B cell (primary cell): Measurements from ENCODE around the gene MAD1L1. TPM values are rescaled to one million over a fixed set of nuclear protein-coding genes. Genes with fewer than 3 reads are reported as not detected.

Experiments
- ATAC-seq: fragments of 200-7000 bp; cut with Tn5 transposase; one replicate; pipeline ENCODE4 v1.10.0; 2021; ENCODE audit warnings: low read depth, mild to moderate bottlenecking, moderate number of reproducible peaks, moderate library complexity
- CTCF ChIA-PET: fragments of 350-600 bp; sonication (Branson Sonifier 250); formaldehyde crosslinking; loops from one replicate; lab custom pipeline; 2021; ENCODE audit warnings: antibody characterized with exemption, inconsistent platforms; lab: Charles Lee
- POLR2A ChIA-PET: fragments of 350-600 bp; sonication (Branson Sonifier 250); formaldehyde crosslinking; loops from one replicate; lab custom pipeline; 2021; ENCODE audit warnings: antibody characterized with exemption; lab: Charles Lee
- DNase-seq: peaks from one replicate; pipeline ENCODE4 v3.0.0; 2013
- H2AFZ ChIP-seq: 2 replicates; pipeline ENCODE4 v1.6.1; 2012; ENCODE audit warnings: mild to moderate bottlenecking, low read depth, low read length; ENCODE audit not compliant: insufficient read depth, poor library complexity, severe bottlenecking
- H3K27ac ChIP-seq, 2 donors: 1 replicate in 1 of 2; 2 replicates in 1 of 2; pipeline ENCODE4 v1.5.1; 2012 to 2013; ENCODE audit warnings: low read length in 2 of 2, mild to moderate bottlenecking in 2 of 2, moderate library complexity in 1 of 2
- H3K27me3 ChIP-seq, 4 experiments: fragments of 200-600 bp in 1 of 4; sonication (generic) in 1 of 4; replicated peaks in 1 of 4; 1 replicate in 2 of 4; 2 replicates in 2 of 4; pipeline versions ENCODE4 v1.6.1 to v1.7.0; 2013 to 2016; ENCODE audit warnings: low read length in 3 of 4, mild to moderate bottlenecking in 2 of 4, mixed read lengths in 1 of 4, moderate library complexity in 1 of 4; ENCODE audit not compliant: insufficient read depth in 4 of 4, control insufficient read depth in 3 of 4; ENCODE audit errors: control extremely low read depth in 1 of 4
- H3K36me3 ChIP-seq, 2 experiments: replicated peaks in 1 of 2; 1 replicate in 1 of 2; 2 replicates in 1 of 2; pipeline versions ENCODE4 v1.6.1 to v1.7.1; 2013; ENCODE audit warnings: low read length in 1 of 2; ENCODE audit not compliant: insufficient read depth in 2 of 2, control insufficient read depth in 1 of 2; ENCODE audit errors: control extremely low read depth in 1 of 2, extremely low read depth in 1 of 2
- H3K4me1 ChIP-seq, 2 donors: fragments of 200-600 bp in 1 of 2; sonication (generic) in 1 of 2; 1 replicate in 1 of 2; 2 replicates in 1 of 2; pipeline versions ENCODE4 v1.5.1 to v1.6.1; 2013 to 2017; ENCODE audit warnings: low read length in 2 of 2; ENCODE audit not compliant: control insufficient read depth in 2 of 2, insufficient read depth in 2 of 2
- H3K4me2 ChIP-seq: replicated peaks from 2 replicates; pipeline ENCODE3; 2012; ENCODE audit warnings: mild to moderate bottlenecking, low read depth, low read length; ENCODE audit not compliant: poor library complexity, severe bottlenecking
- H3K4me3 ChIP-seq, 5 experiments: fragments of 200-600 bp in 1 of 5; sonication (generic) in 1 of 5; 1 replicate in 3 of 5; 2 replicates in 2 of 5; pipeline versions ENCODE4 v1.5.1 to v1.7.0; 2011 to 2016; ENCODE audit warnings: low read length in 4 of 5, mild to moderate bottlenecking in 4 of 5, low read depth in 2 of 5, control low read depth in 1 of 5, moderate library complexity in 1 of 5; ENCODE audit not compliant: insufficient read depth in 1 of 5; ENCODE audit errors: control extremely low read depth in 1 of 5, extremely low read depth in 1 of 5
- H3K79me2 ChIP-seq: fragments of 200-600 bp; sonication (generic); one replicate; pipeline ENCODE4 v1.6.0; 2016; ENCODE audit warnings: low read length; ENCODE audit not compliant: control insufficient read depth, insufficient read depth
- H3K9ac ChIP-seq: fragments of 200-600 bp; sonication (generic); 2 replicates; pipeline ENCODE4 v1.6.1; 2017; ENCODE audit warnings: mild to moderate bottlenecking, low read length, moderate library complexity
- H3K9me3 ChIP-seq, 3 donors: one replicate each; pipeline versions ENCODE4 v1.6.1 to v1.7.1; 2013; ENCODE audit warnings: low read length in 2 of 3; ENCODE audit not compliant: control insufficient read depth in 2 of 3, insufficient read depth in 1 of 3; ENCODE audit errors: control extremely low read depth in 1 of 3
- H4K20me1 ChIP-seq: 2 replicates; pipeline ENCODE4 v1.6.0; 2012; ENCODE audit warnings: mild to moderate bottlenecking, low read length; ENCODE audit not compliant: insufficient read depth, control insufficient read depth, poor library complexity, severe bottlenecking
- H3K27ac Mint-ChIP-seq: one replicate; pipeline ENCODE4 v1.8.0; 2021; ENCODE audit warnings: mixed read lengths
- H3K27me3 Mint-ChIP-seq: one replicate; pipeline ENCODE4 v1.8.0; 2021; ENCODE audit warnings: mixed read lengths
- H3K4me1 Mint-ChIP-seq: one replicate; pipeline ENCODE4 v1.8.0; 2021; ENCODE audit warnings: mixed read lengths
- H3K4me3 Mint-ChIP-seq: one replicate; pipeline ENCODE4 v1.8.0; 2021; ENCODE audit warnings: mixed read lengths
- H3K9me3 Mint-ChIP-seq: one replicate; pipeline ENCODE4 v1.8.0; 2022; ENCODE audit warnings: mixed read lengths; ENCODE audit not compliant: insufficient read depth
- EZH2 ChIP-seq: IDR thresholded peaks from 2 replicates; pipeline ENCODE4 v1.6.1; 2012; ENCODE audit warnings: borderline replicate concordance, low read depth, mild to moderate bottlenecking, moderate library complexity, low read length; ENCODE audit not compliant: insufficient read depth, poor library complexity, severe bottlenecking
- WGBS: methylation state at CpG from one replicate; pipeline ENCODE4 v1.1.5; 2013; ENCODE audit warnings: missing lambda C conversion rate; ENCODE audit not compliant: insufficient coverage; 5-methylcytosine and 5-hydroxymethylcytosine counted together
- intact Hi-C: fragments of 100-400 bp; cut with micrococcal nuclease; formaldehyde crosslinking; loops from one replicate; pipeline ENCODE4 v1.10.0; 2022
- polyA plus RNA-seq: library from polyadenylated mRNA; depleted of rRNA; stranded (reverse); fragments of >200 nt; gene quantifications from 2 replicates; pipeline ENCODE4 v1.2.3, GENCODE V29; 2012
- total RNA-seq, 2 donors: library from RNA; stranded (reverse); fragments of 120-200 nt in 1 of 2; gene quantifications; 1 replicate in 1 of 2; 2 replicates in 1 of 2; pipeline versions ENCODE4 v1.2.3 to v1.2.4, GENCODE V29; 2013 to 2022
- TF ChIP-seq, protein P1 (sequence below): fragments of 200-600 bp; IDR thresholded peaks from one replicate; pipeline ENCODE4 v1.8.0; 2022; ENCODE audit warnings: antibody characterized with exemption, mild to moderate bottlenecking

The MAD1L1 gene
- total and polyA plus RNA-seq, 2 donors (not counting 1 experiment from before 2014, with no cell fraction given), result 86.7 to 110 TPM

DNA sequence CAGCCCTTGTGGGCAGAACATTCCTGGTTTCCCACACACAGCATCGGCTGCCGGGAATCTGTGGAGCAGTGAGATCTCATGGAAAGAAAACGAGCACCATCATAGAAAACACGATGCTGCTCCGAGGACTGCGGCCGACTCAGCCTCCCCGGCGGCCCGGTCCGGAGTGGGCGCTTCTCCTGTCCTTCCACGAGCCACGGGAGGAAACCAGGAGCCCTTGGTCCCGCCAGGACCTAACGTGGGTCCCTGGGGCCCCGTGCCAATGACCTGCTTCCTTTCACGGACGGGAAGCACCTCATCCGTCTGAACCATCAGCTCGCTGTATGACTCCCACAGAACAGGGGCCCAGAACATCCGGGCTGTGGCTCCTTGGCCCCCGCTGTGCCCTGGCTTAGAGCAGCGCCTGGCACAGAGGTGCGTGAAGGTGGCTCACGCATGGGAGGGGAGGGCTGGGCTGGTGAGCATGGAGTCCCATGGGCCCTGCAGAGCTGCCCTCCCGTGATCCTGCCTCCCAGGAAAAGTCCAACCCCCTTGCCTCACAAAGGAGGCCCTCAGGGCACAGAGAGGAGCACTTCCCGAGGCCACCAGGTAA, 280.5 kb downstream of the MAD1L1 start:
- ChIA-PET CTCF (no interaction called here), POLR2A (no interaction called here)
- Mint-ChIP-seq H3K9me3 (no peaks in the 10 kb centered on the region), H3K27me3 (no peaks in the 10 kb centered on the region), H3K27ac (no peak overlapping the region), H3K4me3 (no peak overlapping the region), H3K4me1 (peaks cover 8% of the 10 kb centered on the region)
- DNase-seq (no peak), ATAC-seq (no peak)
- no peak overlapping the region for H3K9ac ChIP-seq
- peaks cover 23% of the 10 kb centered on the region for H3K79me2 ChIP-seq
- 97% methylated on average over 27 of the region's 28 CpGs for WGBS
- H2AFZ ChIP-seq, result no peak overlapping the region
- no peak for TF ChIP-seq EZH2
- TF ChIP-seq, protein P1, sequence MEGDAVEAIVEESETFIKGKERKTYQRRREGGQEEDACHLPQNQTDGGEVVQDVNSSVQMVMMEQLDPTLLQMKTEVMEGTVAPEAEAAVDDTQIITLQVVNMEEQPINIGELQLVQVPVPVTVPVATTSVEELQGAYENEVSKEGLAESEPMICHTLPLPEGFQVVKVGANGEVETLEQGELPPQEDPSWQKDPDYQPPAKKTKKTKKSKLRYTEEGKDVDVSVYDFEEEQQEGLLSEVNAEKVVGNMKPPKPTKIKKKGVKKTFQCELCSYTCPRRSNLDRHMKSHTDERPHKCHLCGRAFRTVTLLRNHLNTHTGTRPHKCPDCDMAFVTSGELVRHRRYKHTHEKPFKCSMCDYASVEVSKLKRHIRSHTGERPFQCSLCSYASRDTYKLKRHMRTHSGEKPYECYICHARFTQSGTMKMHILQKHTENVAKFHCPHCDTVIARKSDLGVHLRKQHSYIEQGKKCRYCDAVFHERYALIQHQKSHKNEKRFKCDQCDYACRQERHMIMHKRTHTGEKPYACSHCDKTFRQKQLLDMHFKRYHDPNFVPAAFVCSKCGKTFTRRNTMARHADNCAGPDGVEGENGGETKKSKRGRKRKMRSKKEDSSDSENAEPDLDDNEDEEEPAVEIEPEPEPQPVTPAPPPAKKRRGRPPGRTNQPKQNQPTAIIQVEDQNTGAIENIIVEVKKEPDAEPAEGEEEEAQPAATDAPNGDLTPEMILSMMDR, result no peak
- no peaks in the 10 kb centered on the region for H3K9me3 ChIP-seq
- peaks cover 0 to 8% of the 10 kb centered on the region in 2 experiments for H3K36me3 ChIP-seq
- H3K27me3 ChIP-seq, result no peaks in the 10 kb centered on the region
- H4K20me1 ChIP-seq, result no peaks in the 10 kb centered on the region
- H3K4me3 ChIP-seq, result no peak overlapping the region
- peaks cover 4 to 11% of the 10 kb centered on the region in 2 donors for H3K4me1 ChIP-seq
- intact Hi-C loops, result no loop called here
- no peak overlapping the region for H3K4me2 ChIP-seq
- no peak overlapping the region for H3K27ac ChIP-seq

DNA sequence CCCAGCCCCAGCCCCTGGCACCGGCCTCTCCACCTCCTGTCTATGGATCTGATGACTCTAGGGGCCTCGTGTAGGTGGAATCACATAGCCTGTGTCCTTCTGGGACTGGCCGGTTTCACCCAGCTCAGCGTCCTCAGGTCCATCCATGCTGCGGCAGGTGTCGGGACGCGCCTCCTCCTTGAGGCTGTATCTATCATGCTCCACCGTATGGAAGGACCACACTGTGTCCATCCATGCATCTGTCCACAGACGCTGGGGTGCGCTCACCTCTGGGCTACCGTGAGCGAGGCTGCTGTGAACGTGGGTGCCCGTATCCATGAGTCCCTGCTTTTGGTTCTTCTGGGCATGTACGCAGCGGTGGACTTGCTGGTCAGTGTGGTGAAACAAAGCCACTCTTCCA, 281.1 kb downstream of the MAD1L1 start:
- Histone ChIP-seq H3K4me2 (peak overlapping the region; percentile 37), H3K27ac (no peak overlapping the region), H3K9me3 (no peaks in the 10 kb centered on the region), H3K4me3 (no peak overlapping the region), H3K4me1 (peaks cover 4 to 11% of the 10 kb centered on the region in 2 donors), H3K9ac (no peak overlapping the region), H3K79me2 (peaks cover 21% of the 10 kb centered on the region), H2AFZ (no peak overlapping the region), H4K20me1 (no peaks in the 10 kb centered on the region), H3K27me3 (no peaks in the 10 kb centered on the region), H3K36me3 (peaks cover 0 to 2% of the 10 kb centered on the region in 2 experiments)
- H3K4me1 Mint-ChIP-seq, result peaks cover 8% of the 10 kb centered on the region
- DNase-seq (no peak), ATAC-seq (no peak)
- intact Hi-C loops, result no loop called here
- CTCF ChIA-PET, result no interaction called here
- H3K27me3 Mint-ChIP-seq, result no peaks in the 10 kb centered on the region
- H3K9me3 Mint-ChIP-seq, result no peaks in the 10 kb centered on the region
- POLR2A ChIA-PET, result interaction anchor here (0.6 kb wide), 1 partner anchor 110 kb away, joined by 6 read pairs; no protein-coding TSS in a partner anchor
- H3K4me3 Mint-ChIP-seq, result no peak overlapping the region
- TF ChIP-seq, protein P1, result no peak
- no peak for TF ChIP-seq EZH2
- WGBS, result 94% methylated on average over 16 of the region's 17 CpGs
- no peak overlapping the region for H3K27ac Mint-ChIP-seq
